Fibroblast of skin of right quadriceps (primary cell): Measurements from ENCODE around the gene B3GALT2.
"Not testable (repeated sequence)": the region's sequence is repeated elsewhere in the genome, so short reads cannot be mapped to it uniquely, and the experiment has no call there.

ENCODE experiments used
- DNase-seq: peaks from one replicate; pipeline ENCODE4 v3.0.0-alpha.2; 2013

B3GALT2 gene, protein sequence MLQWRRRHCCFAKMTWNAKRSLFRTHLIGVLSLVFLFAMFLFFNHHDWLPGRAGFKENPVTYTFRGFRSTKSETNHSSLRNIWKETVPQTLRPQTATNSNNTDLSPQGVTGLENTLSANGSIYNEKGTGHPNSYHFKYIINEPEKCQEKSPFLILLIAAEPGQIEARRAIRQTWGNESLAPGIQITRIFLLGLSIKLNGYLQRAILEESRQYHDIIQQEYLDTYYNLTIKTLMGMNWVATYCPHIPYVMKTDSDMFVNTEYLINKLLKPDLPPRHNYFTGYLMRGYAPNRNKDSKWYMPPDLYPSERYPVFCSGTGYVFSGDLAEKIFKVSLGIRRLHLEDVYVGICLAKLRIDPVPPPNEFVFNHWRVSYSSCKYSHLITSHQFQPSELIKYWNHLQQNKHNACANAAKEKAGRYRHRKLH

GRCh38 chr1:193185901-193186731 lies at the start of gene B3GALT2:
Gene B3GALT2, minus strand, starts transcription at chr1:193186613. Its CDS starts 5,051 bp downstream, at chr1:193181562.
- peak; percentile 51 for DNase-seq

- no peak for DNase-seq
Measured at GRCh38 chr1:193234530-193234929, 48.1 kb upstream of the B3GALT2 start.

- DNase-seq = not testable (repeated sequence)
Measured at GRCh38 chr1:193231146-193231545, 44.7 kb upstream of the B3GALT2 start.

GRCh38 chr1:193229136-193229535 lies 42.7 kb upstream of the B3GALT2 start:
- DNase-seq = peak; percentile 11

- no peak for DNase-seq
Measured at GRCh38 chr1:193222056-193222615, 35.7 kb upstream of the B3GALT2 start.

DNA sequence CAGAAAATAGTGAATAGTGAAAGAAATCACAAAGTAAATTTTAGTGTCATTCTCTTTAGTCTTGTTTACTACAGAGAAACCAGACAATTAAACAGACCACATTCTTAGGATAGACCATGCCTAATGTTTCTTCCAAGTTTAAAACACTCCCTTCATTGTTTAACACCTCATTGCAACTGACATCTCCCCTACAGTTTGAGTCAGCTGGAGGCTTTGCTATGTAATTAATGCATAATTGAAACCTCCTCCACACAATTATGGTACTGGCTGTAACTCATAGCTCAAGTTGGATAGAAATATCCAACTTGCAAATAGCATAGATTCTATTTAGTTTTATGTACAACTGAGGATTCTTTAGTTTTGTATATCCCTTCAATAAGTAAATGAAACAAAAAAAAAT lies 35.2 kb upstream of the B3GALT2 start:
- DNase-seq = no peak

DNA sequence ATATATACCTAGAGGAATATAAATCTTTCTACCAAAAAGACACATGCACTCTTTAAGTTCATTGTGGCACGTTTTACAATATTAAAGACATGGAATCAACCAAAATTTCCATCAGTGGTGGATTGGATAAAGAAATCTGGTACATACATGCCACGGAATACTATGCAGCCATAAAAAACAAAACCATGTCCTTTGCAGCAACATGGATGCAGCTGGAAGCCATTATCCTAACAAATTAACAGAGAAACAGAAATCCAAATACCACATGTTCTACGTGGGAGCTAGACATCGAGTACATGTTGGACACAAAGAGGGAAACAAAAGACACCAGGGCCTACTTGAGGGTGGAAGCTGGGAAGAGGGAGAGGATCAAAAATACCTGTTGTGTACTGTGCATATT lies 33.0 kb upstream of the B3GALT2 start:
- no peak for DNase-seq

DNA sequence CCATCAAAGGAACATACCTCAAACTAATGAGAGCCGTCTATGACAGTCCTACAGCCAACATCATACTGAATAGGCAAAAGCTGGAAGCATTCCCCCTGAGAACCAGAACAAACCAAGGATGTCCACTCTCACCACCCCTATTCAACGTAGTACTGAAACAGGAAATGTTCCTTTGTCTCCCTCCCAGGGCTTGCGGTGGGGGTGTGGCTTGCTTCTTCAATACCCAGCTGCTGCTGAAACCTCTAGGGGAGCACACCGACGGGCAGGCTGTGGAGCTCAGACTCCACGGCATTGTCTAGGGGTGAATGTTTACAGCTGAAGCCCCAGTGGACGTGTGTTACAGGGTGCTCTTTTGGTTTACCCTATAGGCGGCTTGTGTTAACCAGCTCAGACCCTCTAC lies 30.5 kb upstream of the B3GALT2 start:
- DNase-seq = no peak

- no peak for DNase-seq
Measured at GRCh38 chr1:193213998-193214397, 27.6 kb upstream of the B3GALT2 start.

GRCh38 chr1:193212637-193213036 lies 26.2 kb upstream of the B3GALT2 start:
- no peak for DNase-seq

DNA sequence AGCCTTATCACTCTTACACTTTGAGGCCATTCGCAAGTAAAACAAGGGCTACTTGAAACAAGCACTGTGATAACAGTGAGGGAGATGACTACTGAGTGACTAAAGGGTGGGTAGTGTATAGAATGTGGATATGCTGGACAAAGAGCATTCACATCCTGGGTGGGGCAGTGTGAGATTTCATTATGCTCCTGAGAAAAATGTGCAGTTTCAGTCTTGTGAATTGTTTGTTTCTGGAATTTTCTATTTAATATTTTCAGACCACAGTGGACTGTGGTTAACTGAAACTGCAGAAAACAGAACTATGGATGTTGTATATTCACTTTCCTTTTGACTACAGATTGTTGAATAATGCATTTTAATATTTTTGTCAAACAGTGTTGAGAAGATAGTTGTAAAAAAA lies 25.1 kb upstream of the B3GALT2 start:
- peak; percentile 70 for DNase-seq

GRCh38 chr1:193210996-193211395 lies 24.6 kb upstream of the B3GALT2 start:
- DNase-seq = no peak

DNA sequence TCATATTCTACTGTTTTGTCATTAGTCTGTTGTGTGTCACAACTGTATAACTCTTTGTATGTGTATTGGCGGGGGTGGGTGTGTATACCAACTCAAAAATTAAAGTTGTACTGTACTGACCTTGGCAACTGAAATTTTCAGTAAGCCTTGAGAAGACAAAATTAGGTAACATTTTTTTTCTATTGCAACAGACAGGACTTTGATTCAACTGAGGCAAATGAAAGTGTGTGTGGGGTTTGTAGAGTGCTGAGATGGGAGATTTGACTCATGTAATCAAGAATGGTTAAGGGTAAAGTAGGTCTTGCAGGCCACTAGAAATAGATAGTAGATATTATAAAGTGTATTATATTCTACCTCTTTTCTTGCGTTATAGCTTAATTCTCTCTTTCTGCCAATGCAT lies 14.6 kb upstream of the B3GALT2 start:
- no peak for DNase-seq

DNA sequence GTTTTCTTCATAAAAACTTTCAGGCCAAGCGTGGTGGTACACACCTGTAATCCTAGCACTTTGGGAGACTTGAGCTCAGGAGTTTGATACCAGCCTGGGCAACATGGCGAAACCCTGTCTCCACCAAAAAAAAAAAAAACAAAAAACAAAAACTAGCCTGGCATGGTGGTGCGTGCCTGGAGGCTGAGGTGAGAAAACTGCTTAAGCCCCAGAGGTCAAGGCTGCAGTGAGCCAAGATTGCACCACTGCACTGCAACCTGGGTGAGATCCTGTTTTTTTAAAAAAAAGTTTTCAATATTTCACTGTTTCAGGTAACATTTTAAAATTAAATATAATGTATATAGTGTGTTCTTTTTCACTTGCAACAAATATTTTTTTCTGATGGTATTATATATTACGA lies 13.5 kb upstream of the B3GALT2 start:
- no peak for DNase-seq

DNA sequence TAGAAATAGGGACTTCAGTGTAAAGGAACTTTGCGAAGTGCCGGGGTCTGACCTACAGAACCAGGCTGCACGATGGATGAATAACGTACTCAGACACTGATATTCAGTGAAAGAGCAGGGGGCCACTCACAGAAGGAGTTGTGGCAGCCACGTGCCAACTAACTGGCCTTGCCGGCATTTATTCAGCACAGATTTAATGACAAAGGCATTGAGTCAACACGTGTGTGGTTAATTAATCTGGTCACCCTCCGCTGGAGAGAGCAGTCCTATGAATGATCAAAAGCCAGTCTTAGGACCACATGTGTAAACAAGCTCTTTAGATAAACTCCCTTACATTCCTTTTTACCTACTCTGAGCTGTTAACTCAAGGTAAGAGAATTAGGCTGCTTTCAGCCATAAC lies 6.2 kb upstream of the B3GALT2 start:
- DNase-seq = no peak

- peak; percentile 38 for DNase-seq
Measured at GRCh38 chr1:193190096-193190744, 3.8 kb upstream of the B3GALT2 start.

DNA sequence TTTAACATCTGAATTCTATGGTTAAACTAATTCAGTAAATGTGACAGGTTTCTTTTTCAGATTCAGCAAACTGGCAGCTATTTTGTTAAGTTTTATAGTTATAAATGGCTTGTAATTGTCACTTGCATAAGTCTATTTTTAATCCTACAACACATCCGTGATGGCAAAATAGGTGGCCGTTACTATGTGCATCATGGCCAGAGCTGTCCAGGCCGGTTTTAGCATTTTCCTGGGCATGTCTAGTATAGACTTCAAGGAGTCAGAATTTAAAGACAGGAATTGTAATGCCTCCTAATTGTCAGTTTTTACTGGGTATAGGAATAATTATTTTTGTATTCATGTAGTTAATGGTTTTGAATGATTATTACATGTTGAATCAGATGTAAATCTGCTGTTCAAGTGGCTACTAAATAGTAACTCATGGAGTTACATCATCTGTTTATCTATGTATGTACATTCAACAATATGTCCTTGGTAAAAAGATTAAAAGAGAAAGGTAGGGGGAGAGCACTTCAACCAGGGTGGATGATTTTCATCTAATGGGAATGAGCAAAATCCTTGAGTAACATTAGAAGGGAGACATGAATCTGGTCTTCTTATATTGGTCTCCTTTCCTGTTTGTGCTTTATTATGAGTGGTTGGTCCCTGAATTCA lies 3.2 kb upstream of the B3GALT2 start:
- no peak for DNase-seq

- not testable (repeated sequence) for DNase-seq
Measured at GRCh38 chr1:193188915-193189314, 2.5 kb upstream of the B3GALT2 start.

DNA sequence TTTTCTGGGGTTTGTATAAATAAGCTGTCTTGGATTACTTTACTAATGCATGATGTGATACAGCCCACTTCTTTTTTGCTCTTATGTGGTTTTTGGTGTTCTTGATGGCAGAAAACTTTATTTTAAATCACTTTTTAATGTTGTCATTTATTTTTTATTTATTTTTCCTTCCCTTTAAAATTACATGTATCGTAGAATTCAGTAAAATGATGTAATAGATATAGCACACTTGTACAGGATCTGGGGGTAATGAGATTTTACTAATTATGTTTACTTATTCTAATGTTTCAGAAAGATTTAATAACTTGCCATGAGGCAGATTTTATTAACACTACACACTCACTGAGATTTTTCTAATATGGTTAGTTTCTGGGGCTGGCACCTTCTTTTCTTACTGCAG lies 701 bp upstream of the B3GALT2 start:
- no peak for DNase-seq

DNA sequence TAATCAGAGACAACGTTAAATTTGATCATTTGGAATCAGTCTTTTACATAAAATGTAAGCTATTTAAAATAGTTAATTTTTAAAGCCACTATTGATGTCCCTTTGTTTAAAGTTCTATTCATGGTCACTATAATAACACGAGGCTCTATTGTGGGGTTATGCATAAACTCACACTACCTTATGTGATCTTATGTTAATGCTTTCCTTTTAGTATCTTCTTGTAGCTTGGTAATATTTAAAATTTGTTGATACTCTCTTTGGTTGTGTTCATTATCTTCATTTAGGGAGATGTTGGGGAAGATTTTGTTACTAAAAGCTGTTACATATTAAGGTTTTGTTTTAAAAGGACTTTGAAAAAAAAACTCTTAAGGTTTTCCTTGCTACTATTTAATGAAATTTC lies 1.2 kb downstream of the B3GALT2 start:
- no peak for DNase-seq

DNA sequence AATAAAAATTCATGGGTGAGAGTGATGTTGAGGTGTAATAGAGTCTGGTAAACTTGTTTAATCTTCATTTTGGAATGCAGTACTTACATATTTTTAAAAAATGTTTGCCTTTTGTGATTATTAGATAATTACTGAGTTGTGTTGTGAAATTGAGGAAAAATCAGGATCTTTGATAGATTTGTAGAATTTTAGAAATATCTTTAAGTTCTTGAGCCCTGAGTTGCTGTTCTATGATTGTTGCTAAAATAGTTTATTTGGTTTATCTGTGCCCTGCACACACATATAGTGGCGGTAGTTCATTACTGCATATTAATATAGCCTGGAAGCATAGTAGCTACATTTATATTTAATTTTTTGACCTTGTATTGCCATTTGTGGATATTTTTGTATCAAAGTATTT lies 1.6 kb downstream of the B3GALT2 start:
- DNase-seq = no peak

DNA sequence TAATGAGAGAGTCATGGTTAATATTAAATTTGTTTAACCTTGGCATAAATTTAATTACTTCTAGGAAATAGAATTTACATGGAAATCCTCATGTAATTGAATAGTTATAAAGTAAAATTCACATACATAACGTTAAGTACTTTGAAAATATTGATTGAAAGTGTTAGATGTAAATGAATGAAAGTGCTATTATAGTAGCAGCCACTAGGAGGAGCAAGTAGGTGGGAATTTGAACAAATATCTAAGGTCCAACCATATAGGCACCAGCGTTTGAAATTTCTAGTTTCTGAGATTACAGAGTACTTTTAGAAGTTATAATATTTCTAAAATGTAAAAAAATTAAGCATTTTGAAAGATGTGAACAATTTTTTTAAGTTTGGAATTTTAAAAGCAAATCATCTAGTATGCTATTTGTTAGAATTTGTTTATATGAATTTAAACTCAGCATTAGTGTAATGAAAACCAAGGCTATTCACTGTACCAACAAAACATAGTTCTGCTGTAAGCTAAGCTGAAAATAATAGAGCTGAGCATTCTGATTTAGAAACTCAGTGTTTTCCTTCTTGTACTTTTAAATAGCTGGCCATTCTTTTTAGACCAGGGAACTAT lies 3.3 kb downstream of the B3GALT2 start:
- DNase-seq = peak; percentile 55
